HG03139 (cell line): Measurements from ENCODE around the gene GARS1.

ENCODE experiments used
- ATAC-seq: cut with Tn5 transposase; IDR thresholded peaks from one replicate; pipeline ENCODE4 v1.9.1; 2021; ENCODE audit not compliant: unreplicated experiment

GARS1 gene

GRCh38 chr7:30652698-30653641 lies 58.3 kb downstream of the GARS1 start:
- no peak for ATAC-seq

GRCh38 chr7:30654296-30655090 lies 59.8 kb downstream of the GARS1 start:
- no peak for ATAC-seq

GRCh38 chr7:30655096-30655970 lies 60.7 kb downstream of the GARS1 start:
- no peak for ATAC-seq

GRCh38 chr7:30656006-30656957 lies 61.6 kb downstream of the GARS1 start:
- ATAC-seq: no peak

- no peak for ATAC-seq
Measured at GRCh38 chr7:30657131-30657530, 62.5 kb downstream of the GARS1 start.

GRCh38 chr7:30658479-30659074 lies 63.9 kb downstream of the GARS1 start:
- no peak for ATAC-seq

GRCh38 chr7:30659312-30659711 lies 64.6 kb downstream of the GARS1 start:
- no peak for ATAC-seq

GRCh38 chr7:30660331-30661255 lies 65.9 kb downstream of the GARS1 start:
- no peak for ATAC-seq

GRCh38 chr7:30661926-30662325 lies 67.2 kb downstream of the GARS1 start:
- no peak for ATAC-seq

- ATAC-seq: no peak
Measured at GRCh38 chr7:30662431-30662939, 67.8 kb downstream of the GARS1 start.

- no peak for ATAC-seq
Measured at GRCh38 chr7:30663414-30663813, 68.7 kb downstream of the GARS1 start.

GRCh38 chr7:30664184-30664885 lies 69.7 kb downstream of the GARS1 start:
- no peak for ATAC-seq

GRCh38 chr7:30665043-30665442 lies 70.4 kb downstream of the GARS1 start:
- no peak for ATAC-seq

- no peak for ATAC-seq
Measured at GRCh38 chr7:30665449-30665848, 70.8 kb downstream of the GARS1 start.

GRCh38 chr7:30667172-30667571 lies 72.5 kb downstream of the GARS1 start:
- no peak for ATAC-seq

GRCh38 chr7:30668102-30668501 lies 73.4 kb downstream of the GARS1 start:
- ATAC-seq: no peak

GRCh38 chr7:30671793-30672465 lies 77.3 kb downstream of the GARS1 start:
- no peak for ATAC-seq
